ENCODE data around the gene ZBTB33.

- TF ChIP-seq CTCF (IDR thresholded peaks at IDR 0.05) = no peak
- no peak for TF ChIP-seq POLR2AphosphoS5 (IDR thresholded peaks at IDR 0.05)
- TF ChIP-seq POLR2A (IDR thresholded peaks at IDR 0.05) = no peak
These were observed 7.8 kb upstream of the ZBTB33 start for GRCh38 chrX:120242813-120243212.
